22Rv1 (cell line): ENCODE data around the gene CDK12.

ENCODE experiments used
- H3K27ac ChIP-seq: fragments of 450-650 bp; 2 replicates; pipeline ENCODE4 v1.5.1; 2017
- ZFX ChIP-seq: fragments of 450-650 bp; IDR thresholded peaks from 2 replicates; pipeline ENCODE4 v1.6.1; 2017; ENCODE audit warnings: antibody characterized with exemption, borderline replicate concordance
- TF ChIP-seq, protein P1 (sequence below): fragments of 450-650 bp; IDR thresholded peaks from 2 replicates; pipeline ENCODE4 v1.5.1; 2017; ENCODE audit warnings: mild to moderate bottlenecking

CDK12 gene

DNA sequence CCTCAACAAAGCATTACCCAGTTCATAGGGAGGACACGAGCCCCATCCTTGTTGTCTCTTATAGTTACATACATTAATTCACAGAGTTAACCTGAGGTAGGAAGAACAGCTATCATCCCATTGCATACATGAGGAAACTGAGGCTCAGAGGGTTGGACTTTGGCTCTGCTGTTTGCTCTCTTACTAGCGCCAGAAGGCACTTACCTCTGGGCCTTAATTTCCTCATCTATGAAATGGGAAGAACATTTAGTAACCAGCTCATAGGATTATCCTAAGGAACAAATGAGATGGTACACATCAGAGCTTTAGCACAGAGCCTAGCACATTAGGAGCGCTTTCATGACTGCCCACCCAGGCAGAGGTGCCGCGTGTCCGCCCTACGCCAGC, 118.8 kb downstream of the CDK12 start:
- TF ChIP-seq ZFX: no peak
- TF ChIP-seq, protein P1, sequence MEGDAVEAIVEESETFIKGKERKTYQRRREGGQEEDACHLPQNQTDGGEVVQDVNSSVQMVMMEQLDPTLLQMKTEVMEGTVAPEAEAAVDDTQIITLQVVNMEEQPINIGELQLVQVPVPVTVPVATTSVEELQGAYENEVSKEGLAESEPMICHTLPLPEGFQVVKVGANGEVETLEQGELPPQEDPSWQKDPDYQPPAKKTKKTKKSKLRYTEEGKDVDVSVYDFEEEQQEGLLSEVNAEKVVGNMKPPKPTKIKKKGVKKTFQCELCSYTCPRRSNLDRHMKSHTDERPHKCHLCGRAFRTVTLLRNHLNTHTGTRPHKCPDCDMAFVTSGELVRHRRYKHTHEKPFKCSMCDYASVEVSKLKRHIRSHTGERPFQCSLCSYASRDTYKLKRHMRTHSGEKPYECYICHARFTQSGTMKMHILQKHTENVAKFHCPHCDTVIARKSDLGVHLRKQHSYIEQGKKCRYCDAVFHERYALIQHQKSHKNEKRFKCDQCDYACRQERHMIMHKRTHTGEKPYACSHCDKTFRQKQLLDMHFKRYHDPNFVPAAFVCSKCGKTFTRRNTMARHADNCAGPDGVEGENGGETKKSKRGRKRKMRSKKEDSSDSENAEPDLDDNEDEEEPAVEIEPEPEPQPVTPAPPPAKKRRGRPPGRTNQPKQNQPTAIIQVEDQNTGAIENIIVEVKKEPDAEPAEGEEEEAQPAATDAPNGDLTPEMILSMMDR: no peak
- no peak overlapping the region for H3K27ac ChIP-seq

DNA sequence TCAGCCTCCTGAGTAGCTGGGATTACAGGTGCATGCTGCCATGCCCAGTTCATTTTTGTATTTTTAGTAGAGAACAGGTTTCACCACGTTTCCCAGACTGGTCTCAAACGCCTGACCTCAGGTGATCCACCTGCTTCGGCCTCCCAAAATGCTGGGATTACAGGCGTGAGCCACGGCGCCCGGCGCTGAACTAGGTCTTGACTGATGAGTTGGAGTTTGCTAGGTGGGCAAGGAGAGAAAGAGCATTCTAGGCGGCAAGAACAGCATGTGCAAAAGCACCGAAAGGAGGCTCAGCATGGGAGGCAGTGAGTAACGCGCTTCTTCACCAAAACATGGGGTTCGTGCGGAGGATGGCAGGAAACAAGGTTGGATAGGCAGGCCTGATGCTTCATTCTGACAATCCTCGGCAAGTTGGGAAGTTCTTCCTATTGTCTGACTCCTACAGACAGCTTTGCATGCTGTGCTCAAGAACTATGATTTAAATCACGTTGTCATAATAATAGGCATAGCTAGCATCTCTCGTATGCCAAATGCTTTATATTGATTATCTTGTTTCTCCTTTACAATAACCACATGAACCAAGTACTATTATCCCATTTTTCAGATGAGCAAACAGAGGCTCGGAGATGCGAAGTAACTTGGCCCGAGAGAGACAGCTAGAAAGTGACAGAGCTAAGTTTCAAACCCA, 119.9 kb downstream of the CDK12 start:
- TF ChIP-seq, protein P1: no peak
- no peak for TF ChIP-seq ZFX
- H3K27ac ChIP-seq: no peak overlapping the region

DNA sequence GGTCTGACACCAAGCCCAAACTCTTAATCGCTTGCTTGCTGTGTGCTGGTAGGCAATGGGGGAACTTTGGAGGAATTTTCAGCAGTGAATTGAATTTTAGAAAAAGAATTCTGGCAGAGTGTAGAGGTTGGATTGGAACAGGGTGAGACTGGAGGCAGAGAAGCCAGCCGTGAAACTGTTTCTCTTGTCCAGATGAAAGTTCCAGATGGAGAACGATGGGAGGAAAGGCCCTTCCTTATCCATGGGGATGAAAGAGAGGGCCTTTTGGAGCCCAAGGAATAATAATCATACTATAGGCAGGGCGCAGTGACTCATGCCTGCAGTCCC, 120.4 kb downstream of the CDK12 start:
- H3K27ac ChIP-seq: no peak overlapping the region
- TF ChIP-seq ZFX: no peak
- TF ChIP-seq, protein P1: no peak

DNA sequence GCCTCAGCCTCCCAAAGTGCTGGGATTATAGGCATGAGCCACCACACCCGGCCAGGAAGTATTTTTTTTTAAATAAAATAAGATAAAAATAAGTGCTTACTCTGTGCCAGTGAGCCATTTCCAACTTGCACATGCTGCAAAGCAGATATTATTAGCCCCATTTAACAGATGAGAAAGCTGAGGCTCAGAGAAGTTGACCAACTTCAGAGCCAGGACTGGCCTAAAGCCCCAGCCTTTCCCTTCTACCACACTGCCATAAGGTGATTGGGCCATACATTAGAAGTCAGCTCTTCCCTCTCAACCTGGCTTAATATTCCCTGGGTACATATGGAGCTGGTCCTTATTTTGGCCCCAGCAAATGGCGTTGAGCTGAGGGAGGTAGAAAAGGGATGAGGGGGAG, 121.4 kb downstream of the CDK12 start:
- no peak overlapping the region for H3K27ac ChIP-seq
- no peak for TF ChIP-seq ZFX
- TF ChIP-seq, protein P1: no peak
